NCI-H446 treated with DMSO at 0.1 percent for 48 hours (cell line): ENCODE measurements around the gene MOB1B.
"Not testable (repeated sequence)": the region's sequence is repeated elsewhere in the genome, so short reads cannot be mapped to it uniquely, and the experiment has no call there.

Experiments used
- DNase-seq: peaks from one replicate; lab custom pipeline; 2025; lab: John Stamatoyannopoulos, UW

The MOB1B gene

DNA sequence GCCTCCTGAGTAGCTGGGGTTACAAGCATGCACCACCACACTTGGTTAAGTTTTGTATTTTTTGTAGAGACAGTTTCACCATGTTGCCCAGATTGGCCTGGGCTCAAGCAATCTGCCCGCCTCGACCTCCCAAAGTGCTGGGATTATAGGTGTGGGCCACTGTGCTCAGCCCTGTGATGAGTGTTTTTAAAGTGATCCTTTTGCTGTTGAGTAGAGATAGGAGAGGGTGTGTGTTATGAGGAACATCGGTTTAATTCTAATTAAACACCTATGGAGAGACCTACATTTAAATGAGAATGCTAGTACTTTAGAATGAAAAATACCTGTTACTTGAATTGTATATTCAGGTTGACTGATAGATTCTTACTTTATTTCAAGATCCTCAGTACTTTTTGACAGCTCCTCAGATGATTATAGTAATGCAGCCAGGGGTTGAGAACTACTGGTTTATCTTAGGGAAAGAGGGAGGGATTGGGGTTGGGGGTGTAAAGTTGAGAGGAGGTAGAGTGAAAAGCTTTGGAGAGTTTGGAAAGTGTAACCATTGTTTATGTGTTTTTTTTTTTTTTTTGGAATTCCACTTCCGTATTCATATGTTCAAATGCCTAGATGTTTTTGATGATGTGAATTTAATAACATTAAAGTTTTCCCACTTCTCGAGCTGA lies 54.5 kb downstream of the MOB1B start:
- no peak for DNase-seq

DNA sequence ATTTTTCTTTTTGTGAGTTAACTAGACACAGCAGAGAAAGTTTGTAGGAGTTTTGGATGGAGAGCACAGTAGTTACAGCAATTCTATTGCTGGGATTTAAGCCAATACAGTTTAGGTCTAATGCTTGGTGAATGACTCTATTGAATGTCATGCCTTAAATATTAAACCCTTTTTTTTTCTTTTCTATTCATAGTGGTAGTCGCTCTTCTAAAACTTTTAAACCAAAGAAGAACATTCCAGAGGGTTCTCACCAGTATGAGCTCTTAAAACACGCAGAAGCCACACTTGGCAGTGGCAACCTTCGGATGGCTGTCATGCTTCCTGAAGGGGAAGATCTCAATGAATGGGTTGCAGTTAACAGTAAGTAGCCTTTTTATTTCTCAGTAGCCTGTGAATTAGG lies 56.5 kb downstream of the MOB1B start:
- no peak for DNase-seq

DNA sequence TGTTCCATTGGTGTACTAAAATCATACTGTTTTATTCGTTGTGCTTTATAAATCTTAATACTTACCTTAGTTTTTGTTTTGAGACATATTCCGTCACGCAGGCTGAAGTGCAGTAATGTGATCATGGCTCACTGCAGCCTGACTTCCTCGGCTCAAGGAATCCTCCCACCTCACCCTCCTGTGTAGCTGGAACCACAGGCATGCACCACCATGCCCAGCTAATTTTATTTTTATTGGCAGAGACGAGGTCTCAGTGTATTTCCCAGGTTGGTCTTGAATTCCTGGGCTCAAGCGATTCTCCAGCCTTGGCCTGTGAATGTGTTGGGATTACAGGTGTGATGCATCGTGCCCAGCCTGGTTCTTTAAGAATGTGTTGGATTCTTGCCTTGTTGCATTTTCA lies 66.9 kb downstream of the MOB1B start:
- DNase-seq, result no peak

DNA sequence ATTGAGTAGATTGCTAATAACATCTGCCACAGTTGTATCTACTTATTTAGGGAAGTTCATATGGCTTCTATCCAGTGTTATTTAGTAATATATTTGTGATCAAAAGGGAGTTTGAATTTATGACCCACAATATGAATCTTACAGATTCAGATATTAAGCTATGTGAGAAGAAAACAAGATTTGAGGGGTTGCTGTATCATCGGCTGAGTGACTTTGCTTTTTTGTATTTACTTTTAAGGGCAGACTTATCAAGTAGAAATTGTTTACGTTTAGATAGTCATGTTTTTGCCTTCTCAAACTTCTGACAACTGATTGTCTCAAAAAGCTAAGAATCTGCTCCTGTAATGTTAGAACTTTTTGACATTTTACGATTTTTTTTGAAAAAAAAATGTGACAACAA lies 74.1 kb downstream of the MOB1B start:
- DNase-seq, result no peak

DNA sequence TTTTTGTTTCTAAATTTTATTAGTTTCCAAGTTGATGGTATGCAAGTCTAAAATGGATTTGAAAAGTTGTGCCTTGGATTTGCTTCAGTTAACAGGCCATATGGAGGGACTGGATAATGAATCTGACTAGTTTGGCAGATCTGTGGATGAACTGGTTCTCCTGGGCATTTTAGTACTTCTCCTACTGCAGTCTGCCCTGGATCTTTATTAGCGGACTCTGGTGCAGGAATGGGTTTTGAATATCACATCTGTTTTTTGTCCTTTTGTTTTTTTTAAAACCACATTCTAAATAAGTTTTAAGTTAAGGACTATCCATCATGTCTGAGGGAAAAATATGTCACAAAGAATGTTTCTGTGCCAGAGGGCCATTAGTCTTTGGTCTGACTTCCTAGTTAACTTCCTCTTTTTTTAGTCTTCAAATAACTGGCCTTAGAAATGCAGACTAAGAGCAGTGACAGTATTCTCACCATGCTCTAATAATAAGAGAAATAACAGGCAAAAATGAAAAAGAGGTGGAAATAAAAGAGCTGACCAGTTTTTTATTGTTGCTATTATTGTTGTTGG lies 77.4 kb downstream of the MOB1B start:
- no peak for DNase-seq

DNA sequence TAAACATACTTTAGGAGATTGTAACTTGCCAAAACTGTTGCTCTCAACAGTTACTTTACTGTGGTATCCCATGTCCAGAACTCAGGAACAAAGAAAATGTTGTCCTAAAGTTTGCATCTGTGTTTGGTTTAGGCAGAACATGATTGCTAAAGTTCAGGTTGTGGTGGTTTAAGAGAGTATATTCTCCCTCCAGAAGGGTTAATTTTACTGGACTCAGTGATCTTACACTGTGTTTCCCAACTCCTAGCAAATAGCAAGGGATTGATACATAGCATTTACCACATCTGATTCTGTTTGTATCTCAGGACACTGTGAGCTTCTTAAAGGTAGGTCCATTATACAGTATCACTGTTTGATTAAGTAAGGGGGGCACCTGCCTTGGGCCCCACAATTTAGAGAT lies 78.0 kb downstream of the MOB1B start:
- DNase-seq, result no peak

DNA sequence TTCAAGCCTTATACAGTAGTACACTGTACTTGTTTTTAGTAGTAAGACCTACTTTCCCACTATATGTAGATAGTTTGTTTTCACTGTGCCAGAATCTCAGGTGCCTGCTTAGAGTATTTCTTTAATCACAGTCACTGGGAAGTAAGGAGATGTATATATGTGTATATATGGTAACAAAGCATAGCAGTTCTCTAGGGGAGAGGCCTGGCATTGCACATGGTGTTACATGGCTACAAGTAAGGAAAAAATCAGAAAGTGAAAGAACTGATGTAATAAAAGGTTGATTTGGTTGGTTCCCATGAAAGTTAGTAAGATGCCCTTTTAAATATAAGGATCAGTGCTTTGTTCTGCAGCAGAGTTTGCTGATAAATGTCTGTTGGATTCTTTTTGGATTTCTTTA lies 81.9 kb downstream of the MOB1B start:
- DNase-seq, result no peak

DNA sequence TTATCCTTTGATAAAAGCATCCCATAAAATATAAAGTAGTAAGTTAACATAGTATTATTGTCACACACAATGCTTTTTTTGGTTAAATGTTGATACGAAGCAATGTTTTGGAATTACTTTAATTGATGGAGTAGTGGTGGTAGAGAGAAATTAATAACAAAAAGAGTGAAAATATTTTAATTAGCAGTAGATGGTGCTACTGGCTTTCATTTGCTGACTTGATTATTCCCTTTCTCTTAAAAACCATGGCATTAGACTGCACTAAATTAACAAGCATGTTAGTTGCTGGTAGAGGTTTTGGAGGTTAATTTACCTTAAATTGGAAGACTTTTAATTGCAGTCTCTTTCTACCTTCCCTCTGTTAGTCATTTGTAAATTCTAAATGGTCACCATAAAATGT lies 82.4 kb downstream of the MOB1B start:
- DNase-seq, result no peak

DNA sequence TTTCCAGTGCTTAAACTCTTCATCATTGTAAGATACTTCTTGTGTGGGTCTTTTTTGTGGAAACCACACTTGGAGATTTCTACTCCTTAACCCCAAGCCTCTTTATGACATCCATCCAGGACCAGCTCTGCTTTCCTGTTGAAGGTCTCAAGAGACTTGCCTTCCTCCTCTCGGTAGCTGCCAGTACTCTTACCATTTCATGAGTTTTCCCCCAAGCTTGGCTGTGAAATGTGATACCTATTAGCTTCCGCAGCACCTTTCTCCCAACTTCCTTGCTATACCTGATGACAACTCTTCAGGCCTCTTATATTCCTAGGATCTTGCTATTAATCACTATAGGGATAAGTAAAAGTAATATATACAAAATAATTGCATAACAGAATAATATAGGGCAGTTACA lies 89.4 kb downstream of the MOB1B start:
- no peak for DNase-seq

DNA sequence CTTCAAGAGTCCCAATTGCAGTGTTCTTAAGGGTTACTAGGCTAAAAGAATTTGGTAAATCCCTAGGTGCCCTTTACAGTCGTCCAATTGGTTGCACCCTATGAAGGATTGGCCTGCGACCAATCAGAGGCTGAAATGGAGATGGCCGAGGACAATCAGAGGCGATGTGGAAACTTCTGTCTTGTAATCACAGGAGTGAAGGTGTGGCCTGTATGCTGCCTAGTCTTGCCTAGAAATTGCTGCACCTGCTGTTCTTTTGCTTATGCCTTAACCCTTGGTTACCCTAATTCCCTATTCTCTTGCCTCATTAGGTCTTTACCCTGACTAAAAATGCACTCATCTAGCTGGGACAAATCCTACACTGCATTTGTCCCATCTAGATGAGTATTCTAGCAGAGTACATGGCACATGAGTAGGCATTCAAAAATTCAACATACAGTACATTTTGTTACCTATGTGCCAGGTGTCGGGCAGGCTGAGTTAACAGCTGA lies 90.3 kb downstream of the MOB1B start:
- no peak for DNase-seq

DNA sequence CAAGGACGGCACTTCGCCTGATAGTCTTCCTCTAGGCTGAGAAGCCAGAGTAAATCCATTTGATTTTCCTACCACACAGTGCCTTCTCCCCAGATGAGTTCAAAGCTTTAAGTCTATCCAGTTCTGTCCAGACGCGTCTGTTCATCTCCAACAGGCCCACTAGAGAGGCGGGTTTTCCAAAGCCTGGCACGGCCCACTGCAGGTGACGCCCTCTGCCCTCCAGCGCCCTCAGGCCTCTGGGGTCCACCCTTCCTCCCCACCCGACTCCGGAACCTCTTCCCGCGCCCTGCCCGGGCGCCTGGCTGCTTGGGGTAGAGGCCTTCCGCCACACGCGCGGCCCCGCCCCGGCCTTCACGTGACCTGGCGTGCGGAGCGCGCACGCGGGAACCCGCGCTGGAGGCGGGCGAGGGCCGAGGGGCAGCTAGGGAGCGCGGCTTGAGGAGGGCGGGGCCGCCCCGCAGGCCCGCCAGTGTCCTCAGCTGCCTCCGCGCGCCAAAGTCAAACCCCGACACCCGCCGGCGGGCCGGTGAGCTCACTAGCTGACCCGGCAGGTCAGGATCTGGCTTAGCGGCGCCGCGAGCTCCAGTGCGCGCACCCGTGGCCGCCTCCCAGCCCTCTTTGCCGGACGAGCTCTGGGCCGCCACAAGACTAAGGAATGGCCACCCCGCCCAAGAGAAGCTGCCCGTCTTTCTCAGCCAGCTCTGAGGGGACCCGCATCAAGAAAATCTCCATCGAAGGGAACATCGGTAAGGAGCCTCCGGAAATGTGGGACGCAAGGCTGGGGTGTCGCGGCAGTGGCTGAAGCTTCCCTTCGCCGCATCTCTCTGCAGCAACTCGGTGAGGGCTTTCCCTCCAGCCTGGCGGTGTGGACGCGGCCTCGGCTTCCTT lies 91.3 kb downstream of the MOB1B start, which contains the start of gene DCK:
TSS of gene DCK (plus strand) at position 469 of the 888 bp plus-strand sequence. CDS start at position 656, 187 bp downstream.
- peak; percentile 72 for DNase-seq

DNA sequence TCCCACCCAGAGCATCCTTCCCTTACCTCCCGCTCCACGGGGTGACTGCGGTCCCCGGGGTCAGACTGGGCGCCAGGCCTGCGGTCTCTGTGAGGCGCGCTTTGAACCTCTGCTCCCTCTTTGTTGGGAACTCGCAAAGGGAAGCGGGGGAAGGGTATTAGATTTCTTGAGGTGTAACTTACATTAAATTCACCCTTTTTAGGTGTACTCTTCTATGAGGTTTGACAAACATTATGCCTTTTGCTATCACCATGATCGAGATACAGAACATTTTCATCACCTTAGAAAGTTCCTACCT lies 91.8 kb downstream of the MOB1B start:
- no peak for DNase-seq

DNA sequence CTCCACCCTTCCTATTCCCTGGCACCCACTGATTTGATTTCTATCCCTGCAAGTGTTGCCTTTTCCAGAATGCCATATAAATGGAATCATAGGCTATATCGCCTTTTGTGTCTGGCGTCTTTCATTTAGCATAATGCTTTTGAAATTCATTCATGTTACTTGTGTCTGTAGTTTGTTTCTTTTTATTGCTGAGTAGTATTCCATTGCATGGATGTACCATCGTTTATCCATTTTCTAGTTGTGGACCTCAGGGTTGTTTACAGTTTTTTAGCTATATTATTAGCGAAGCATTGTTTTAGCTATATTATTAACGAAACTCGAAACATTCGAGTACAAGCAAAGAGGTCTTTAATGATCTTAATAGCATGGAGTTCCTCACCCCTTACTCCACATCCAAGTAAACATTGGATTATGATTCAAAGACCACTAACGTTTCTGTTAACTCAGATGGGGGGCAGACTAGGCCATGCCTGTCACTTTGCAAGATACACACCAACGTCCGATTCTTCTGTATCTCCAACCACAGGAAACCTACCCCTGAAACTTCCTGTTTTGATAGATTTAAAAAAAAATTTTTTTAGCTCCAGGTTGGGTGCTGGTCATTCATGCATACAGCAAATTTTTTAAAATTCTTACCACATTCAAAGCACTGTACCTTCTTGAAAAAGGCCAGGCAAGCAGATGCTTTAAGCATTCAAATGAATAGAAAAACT lies 92.4 kb downstream of the MOB1B start:
- no peak for DNase-seq

DNA sequence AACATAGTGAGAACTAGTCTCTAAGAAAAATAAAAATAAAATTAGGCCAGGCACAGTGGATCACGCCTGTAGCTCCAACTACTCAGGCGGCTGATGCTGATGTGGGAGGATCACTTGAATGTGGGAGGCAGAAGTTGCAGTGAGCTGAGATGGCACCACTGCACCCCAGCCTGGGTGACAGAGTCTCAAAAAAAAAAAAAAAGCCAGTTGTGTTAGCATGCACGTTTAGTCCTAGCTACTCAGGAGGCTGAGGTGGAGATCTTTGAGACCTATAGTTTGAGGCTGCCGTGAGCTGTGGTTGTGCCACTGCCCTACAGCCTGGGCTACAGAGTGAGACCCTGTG lies 93.8 kb downstream of the MOB1B start:
- DNase-seq, result no peak

DNA sequence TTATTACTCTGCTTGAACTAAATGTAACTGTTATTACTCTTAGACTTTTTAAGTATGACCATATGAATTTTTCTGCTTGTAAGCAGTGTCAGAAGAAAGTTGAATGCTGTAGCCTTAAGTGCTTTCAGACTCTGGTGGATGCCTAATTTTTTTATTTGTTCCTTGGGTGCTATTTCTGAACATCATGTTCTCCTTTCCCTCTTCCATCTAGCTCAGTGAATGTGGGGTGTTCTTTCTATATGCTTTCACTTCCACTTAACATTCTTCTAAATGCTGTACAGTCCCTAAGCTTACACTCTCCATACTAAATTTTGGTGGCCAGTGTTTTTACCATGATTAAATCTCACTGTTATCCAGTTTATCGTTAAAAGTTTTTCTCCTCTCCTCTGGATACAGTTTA lies 94.9 kb downstream of the MOB1B start:
- DNase-seq, result no peak

DNA sequence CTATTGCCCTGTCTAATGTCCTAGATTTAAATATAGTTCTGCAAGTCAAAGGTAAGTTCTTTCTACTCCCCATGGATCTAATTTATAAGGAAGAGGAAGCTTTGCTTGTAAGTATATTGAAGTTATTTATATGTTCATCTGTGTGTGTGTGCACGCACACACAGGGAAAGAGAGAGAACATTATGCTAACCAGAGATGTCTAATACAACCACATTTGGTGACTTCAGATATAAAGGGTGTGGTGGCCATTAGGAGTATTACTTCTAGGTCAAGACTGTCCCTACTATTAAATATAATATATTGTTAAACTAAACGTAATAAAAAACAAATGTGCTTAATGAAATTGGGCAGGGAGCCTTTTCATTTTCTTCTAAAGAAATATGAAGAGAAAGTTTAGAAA lies 95.4 kb downstream of the MOB1B start:
- DNase-seq, result no peak

DNA sequence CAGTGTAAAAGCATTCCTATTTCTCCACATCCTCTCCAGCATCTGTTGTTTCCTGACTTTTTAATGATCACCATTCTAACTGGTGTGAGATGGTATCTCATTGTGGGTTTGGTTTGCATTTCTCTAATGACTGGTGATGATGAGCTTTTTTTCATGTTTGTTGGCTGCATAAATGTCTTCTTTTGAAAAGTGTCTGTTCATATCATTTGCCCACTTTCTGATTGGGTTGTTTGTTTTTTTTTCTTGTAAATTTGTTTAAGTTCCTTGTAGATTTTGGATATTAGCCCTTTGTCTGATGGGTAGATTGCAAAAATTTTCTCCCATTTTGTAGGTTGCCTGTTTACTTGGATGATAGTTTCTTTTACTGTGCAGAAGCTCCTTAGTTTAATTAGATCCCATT lies 97.5 kb downstream of the MOB1B start:
- not testable (repeated sequence) for DNase-seq

DNA sequence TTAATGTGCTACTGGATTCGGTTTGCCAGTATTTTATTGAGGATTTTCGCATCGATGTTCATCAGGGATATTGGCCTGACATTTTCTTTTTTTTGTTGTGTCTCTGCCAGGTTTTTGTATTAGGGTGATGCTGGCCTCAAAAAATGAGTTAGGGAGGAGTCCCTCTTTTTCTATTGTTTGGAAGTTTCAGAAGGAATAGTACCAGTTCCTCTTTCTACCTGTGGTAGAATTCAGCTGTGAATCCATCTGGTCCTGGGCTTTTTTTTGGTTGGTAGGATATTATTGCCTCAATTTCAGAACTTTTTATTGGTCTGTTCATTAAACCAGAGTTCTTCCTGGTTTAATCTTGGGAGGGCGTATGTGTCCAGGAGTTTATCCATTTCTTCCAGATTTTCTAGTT lies 99.2 kb downstream of the MOB1B start:
- not testable (repeated sequence) for DNase-seq

DNA sequence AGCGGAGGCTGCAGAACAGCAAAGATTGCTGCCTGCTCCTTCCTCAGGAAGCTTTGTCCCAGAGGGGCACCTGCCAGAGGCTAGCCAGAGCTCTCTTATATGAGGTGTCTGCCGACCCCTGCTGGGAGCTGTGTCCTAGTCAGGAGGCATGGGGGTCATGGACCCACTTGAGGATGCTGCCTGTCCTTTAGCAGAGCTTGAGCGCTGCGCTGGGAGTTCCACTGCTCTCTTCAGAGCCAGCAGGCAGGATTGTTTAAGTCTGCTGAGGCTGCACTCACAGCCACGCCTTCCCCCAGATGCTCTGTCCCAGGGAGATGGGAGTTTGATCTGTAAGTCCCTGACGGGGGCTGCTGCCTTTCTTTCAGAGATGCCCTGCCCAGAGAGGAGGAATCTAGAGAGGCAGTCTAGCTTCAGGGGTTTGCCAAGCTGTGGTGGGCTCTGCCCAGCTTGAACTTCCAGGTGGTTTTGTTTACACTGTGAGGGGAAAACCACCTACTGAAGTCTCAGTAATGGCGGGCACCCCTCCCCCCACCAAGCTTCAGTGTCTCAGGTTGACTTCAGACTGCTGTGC lies 102.2 kb downstream of the MOB1B start:
- no peak for DNase-seq

DNA sequence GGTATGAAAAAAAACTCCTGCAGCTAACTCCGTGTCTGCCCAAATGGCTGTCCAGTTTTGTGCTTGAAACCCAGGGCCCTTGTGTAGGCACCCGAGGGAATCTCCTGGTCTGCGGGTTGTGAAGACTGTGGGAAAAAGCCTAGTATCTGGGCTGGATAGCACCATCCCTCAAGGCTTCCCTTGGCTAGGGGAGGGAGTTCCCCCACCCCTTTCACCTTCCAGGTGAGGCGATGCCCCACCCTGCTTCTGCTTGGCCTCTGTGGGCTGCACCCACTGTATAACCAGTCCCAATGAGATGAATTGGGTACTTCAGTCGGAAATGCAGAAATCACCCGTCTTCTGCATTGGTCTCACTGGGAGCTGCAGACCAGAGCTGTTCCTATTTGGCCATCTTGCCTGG lies 102.9 kb downstream of the MOB1B start:
- DNase-seq, result not testable (repeated sequence)

DNA sequence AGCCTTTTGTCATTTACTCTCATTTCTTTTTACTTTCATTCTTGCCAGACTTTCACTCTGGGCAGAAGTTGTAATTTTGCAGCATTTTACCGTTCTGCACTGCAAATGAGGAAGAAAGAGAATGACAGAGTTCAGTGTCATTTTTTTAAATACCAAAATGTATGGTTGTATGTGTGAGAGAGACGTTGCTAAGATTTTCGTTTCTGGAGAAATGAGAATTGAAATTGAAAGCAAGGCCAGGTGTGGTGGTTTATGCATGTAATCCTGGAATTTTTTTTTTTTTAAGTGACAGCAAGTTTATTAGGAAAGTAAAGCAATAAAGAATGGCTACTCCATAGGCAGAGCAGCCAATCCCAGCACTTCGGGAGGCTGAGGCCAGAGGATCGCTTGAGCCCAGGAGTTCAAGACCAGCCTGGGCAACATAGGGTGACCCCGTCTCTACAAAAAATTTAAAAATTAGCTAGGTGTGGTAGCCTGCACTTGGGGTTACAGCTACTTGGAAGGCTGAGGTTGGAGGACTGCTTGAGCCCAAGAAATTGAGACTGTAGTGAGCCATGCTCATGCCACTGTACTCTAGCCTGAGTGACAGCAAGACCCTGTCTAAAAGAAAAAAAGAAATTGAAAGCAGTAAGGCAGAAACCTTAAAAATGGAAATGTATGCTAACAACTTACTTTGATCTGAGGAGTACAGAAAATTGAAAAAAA lies 104.2 kb downstream of the MOB1B start:
- DNase-seq, result no peak

DNA sequence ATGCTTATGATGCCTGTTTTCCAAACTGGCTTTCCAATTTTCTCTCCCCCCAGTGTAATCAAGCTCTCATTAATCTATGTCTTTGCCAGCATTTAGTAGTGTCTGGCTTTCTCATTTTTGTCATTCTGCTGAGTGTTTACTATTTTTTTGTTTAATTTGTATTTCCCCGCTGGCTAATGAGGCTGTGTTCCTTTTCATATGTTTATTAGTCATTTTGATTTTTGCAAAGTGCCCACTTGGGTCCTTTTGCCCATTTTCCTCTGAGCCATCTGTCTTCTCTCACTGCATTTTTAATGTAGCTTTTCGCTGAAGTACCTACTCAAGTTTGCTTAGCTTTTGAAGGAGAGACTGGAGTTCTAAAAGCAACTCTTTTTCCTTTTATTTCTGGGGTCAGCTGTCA lies 106.0 kb downstream of the MOB1B start:
- no peak for DNase-seq
